DND-41 (cell line): ENCODE results near the gene MYCBP.

Source experiments
- ATAC-seq: fragments of 200-7000 bp; cut with Tn5 transposase; 3 replicates; pipeline ENCODE4 v1.9.1; 2021; ENCODE audit warnings: low read depth; ENCODE audit not compliant: insufficient read depth
- DNase-seq: peaks from one replicate; pipeline ENCODE4 v3.0.0-alpha.2; 2020
- H2AFZ ChIP-seq: 2 replicates; pipeline ENCODE4 v1.6.0; 2012; ENCODE audit warnings: low read depth, low read length
- H3K27ac ChIP-seq: 2 replicates; pipeline ENCODE4 v1.5.1; 2012; ENCODE audit warnings: low read length, inconsistent platforms
- H3K27me3 ChIP-seq: fragments of 200-600 bp; sonication (generic); 2 replicates; pipeline ENCODE4 v1.6.0; 2012; ENCODE audit warnings: low read length, mild to moderate bottlenecking, inconsistent platforms; ENCODE audit not compliant: insufficient read depth, poor library complexity
- H3K36me3 ChIP-seq: 2 replicates; pipeline ENCODE4 v1.5.1; 2012; ENCODE audit warnings: low read length, inconsistent platforms; ENCODE audit not compliant: insufficient read depth
- H3K4me1 ChIP-seq: 2 replicates; pipeline ENCODE4 v1.5.1; 2012; ENCODE audit warnings: mild to moderate bottlenecking, low read length; ENCODE audit not compliant: insufficient read depth
- H3K4me2 ChIP-seq: 2 replicates; pipeline ENCODE4 v1.6.0; 2012; ENCODE audit warnings: mild to moderate bottlenecking, moderate library complexity, low read length, inconsistent platforms; ENCODE audit not compliant: insufficient read depth
- H3K4me3 ChIP-seq, 2 experiments: fragments of 200-600 bp in 1 of 2; shearing (Covaris generic) in 1 of 2; 2 replicates each; pipeline ENCODE4 v1.5.1; 2012 to 2016; ENCODE audit warnings: inconsistent platforms in 2 of 2, low read length in 2 of 2, mild to moderate bottlenecking in 2 of 2, low read depth in 1 of 2, moderate library complexity in 1 of 2
- H3K79me2 ChIP-seq: 2 replicates; pipeline ENCODE4 v1.6.0; 2012; ENCODE audit warnings: low read length, inconsistent platforms; ENCODE audit not compliant: insufficient read depth
- H3K9ac ChIP-seq: 2 replicates; pipeline ENCODE4 v1.6.0; 2012; ENCODE audit warnings: low read depth, mild to moderate bottlenecking, inconsistent platforms, low read length, moderate library complexity
- H3K9me3 ChIP-seq: 2 replicates; pipeline ENCODE4 v1.5.1; 2012; ENCODE audit warnings: low read length, moderate library complexity, mild to moderate bottlenecking, inconsistent platforms; ENCODE audit not compliant: insufficient read depth, severe bottlenecking
- H4K20me1 ChIP-seq: 2 replicates; pipeline ENCODE4 v1.6.0; 2012; ENCODE audit warnings: low read length; ENCODE audit not compliant: insufficient read depth
- CTCF ChIP-seq: IDR thresholded peaks from 2 replicates; pipeline ENCODE4 v1.5.1; 2012; ENCODE audit warnings: borderline replicate concordance, low read length, moderate library complexity, mild to moderate bottlenecking; ENCODE audit not compliant: poor library complexity, severe bottlenecking; ENCODE audit errors: extremely low read depth
- EZH2 ChIP-seq: IDR thresholded peaks from 3 replicates; pipeline ENCODE4 v1.6.1; 2012; ENCODE audit warnings: borderline replicate concordance, low read depth, mild to moderate bottlenecking, moderate library complexity, low read length, inconsistent platforms; ENCODE audit not compliant: severe bottlenecking

MYCBP gene

GRCh38 chr1:38820860-38821259 lies 52.3 kb downstream of the MYCBP start:
- Histone ChIP-seq H2AFZ (no peak overlapping the region), H3K36me3 (no peaks in the 10 kb centered on the region), H3K9ac (no peak overlapping the region), H3K4me3 (no peak overlapping the region), H3K27ac (no peak overlapping the region), H3K79me2 (no peaks in the 10 kb centered on the region), H4K20me1 (no peaks in the 10 kb centered on the region; the same call in 1 of the 2 replicates), H3K4me2 (no peak overlapping the region), H3K27me3 (peaks cover 15% of the 10 kb centered on the region), H3K4me1 (no peaks in the 10 kb centered on the region), H3K9me3 (no peaks in the 10 kb centered on the region)
- DNase-seq (no peak), ATAC-seq (no peak)
- TF ChIP-seq EZH2, result no peak
- no peak for TF ChIP-seq CTCF

- Histone ChIP-seq H3K4me2 (no peak overlapping the region), H3K27ac (no peak overlapping the region), H3K27me3 (peaks cover 7% of the 10 kb centered on the region), H4K20me1 (no peaks in the 10 kb centered on the region), H3K9me3 (no peaks in the 10 kb centered on the region), H3K9ac (no peak overlapping the region), H2AFZ (no peak overlapping the region), H3K4me3 (no peak overlapping the region), H3K4me1 (no peaks in the 10 kb centered on the region), H3K79me2 (no peaks in the 10 kb centered on the region), H3K36me3 (no peaks in the 10 kb centered on the region)
- no peak for DNase-seq
- ATAC-seq, result no peak
- TF ChIP-seq CTCF, result no peak
- TF ChIP-seq EZH2, result no peak
These were observed 53.6 kb downstream of the MYCBP start for GRCh38 chr1:38819516-38819915.

GRCh38 chr1:38819040-38819439 lies 54.1 kb downstream of the MYCBP start:
- no peak for ATAC-seq
- Histone ChIP-seq H4K20me1 (no peaks in the 10 kb centered on the region), H3K27me3 (peaks cover 7% of the 10 kb centered on the region), H3K79me2 (no peaks in the 10 kb centered on the region), H3K4me2 (no peak overlapping the region), H3K9ac (no peak overlapping the region), H3K4me1 (no peaks in the 10 kb centered on the region), H3K4me3 (no peak overlapping the region), H3K9me3 (no peaks in the 10 kb centered on the region), H2AFZ (no peak overlapping the region), H3K27ac (no peak overlapping the region), H3K36me3 (no peaks in the 10 kb centered on the region)
- DNase-seq, result no peak
- TF ChIP-seq CTCF (no peak), EZH2 (no peak)
